ENCODE results near the gene CDR2.
"Not testable (repeated sequence)": the region's sequence is repeated elsewhere in the genome, so short reads cannot be mapped to it uniquely, and the experiment has no call there.

GRCh38 chr16:22301423-22301822 is 73.0 kb downstream of the CDR2 start:
- TF ChIP-seq CTCF (IDR thresholded peaks at IDR 0.05; ENCODE audit: insufficient read depth, low read length); GABPA (IDR thresholded peaks at IDR 0.05; ENCODE audit: low read depth); POLR2AphosphoS5 (IDR thresholded peaks at IDR 0.05; ENCODE audit: low read depth); REST (IDR thresholded peaks at IDR 0.05; ENCODE audit: insufficient replicate concordance, low read depth); SPI1 (IDR thresholded peaks at IDR 0.05; ENCODE audit: borderline replicate concordance, low read depth): not testable (repeated sequence)
